Measurements from ENCODE around the gene UTS2R. TPM values are rescaled to one million over a fixed set of nuclear protein-coding genes. Genes with fewer than 3 reads are reported as not detected.

UTS2R gene
- total RNA-seq, 1 donor from 2014 or later, result not detected

DNA sequence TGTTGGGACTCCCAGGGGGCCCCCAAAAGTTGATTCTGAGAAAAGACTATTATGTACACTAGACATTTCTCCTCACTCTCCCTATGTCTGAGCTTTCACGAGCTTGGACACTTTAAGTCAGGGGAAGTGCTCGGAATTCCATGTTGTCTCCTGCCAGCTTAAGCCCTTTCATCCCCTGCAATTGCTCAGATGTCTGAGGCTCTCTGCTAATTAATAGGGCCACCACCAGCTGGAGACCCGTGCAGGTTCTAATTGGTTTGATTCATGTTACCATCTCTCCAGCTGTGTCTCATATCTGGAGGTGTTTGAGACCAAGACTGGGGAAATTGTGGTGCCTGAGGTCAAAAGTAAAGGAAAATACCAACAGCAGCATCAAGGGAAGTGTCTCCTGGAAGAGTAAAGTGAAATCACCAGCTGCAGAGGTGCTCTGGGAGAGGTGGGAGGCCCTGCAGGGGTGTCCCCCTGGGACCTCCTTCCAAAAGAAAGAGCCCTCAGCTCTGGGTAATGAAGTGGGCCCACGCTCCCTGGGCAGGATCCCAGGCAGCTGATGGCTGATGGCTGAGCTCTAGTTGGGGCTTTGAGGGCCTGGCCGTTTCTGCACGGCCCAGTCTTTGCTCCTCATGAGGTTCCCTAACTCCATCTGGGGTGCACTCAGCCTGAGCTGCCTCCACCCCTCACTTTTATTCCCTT, 5.8 kb upstream of the UTS2R start:
- Histone ChIP-seq H3K4me3 (ENCODE audit: low read depth, low read length) (no peak overlapping the region), H3K27me3 (ENCODE audit: control insufficient read depth, insufficient read depth, low read length) (peaks cover 11% of the 10 kb centered on the region), H3K36me3 (ENCODE audit: control insufficient read depth, insufficient read depth, low read length) (no peaks in the 10 kb centered on the region)
- no peak for FAIRE-seq
- DNase-seq (ENCODE audit: low read depth), result no peak
- TF ChIP-seq, protein P1, sequence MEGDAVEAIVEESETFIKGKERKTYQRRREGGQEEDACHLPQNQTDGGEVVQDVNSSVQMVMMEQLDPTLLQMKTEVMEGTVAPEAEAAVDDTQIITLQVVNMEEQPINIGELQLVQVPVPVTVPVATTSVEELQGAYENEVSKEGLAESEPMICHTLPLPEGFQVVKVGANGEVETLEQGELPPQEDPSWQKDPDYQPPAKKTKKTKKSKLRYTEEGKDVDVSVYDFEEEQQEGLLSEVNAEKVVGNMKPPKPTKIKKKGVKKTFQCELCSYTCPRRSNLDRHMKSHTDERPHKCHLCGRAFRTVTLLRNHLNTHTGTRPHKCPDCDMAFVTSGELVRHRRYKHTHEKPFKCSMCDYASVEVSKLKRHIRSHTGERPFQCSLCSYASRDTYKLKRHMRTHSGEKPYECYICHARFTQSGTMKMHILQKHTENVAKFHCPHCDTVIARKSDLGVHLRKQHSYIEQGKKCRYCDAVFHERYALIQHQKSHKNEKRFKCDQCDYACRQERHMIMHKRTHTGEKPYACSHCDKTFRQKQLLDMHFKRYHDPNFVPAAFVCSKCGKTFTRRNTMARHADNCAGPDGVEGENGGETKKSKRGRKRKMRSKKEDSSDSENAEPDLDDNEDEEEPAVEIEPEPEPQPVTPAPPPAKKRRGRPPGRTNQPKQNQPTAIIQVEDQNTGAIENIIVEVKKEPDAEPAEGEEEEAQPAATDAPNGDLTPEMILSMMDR (IDR thresholded peaks at IDR 0.05; ENCODE audit: insufficient read depth, low read length, severe bottlenecking), result no peak

DNA sequence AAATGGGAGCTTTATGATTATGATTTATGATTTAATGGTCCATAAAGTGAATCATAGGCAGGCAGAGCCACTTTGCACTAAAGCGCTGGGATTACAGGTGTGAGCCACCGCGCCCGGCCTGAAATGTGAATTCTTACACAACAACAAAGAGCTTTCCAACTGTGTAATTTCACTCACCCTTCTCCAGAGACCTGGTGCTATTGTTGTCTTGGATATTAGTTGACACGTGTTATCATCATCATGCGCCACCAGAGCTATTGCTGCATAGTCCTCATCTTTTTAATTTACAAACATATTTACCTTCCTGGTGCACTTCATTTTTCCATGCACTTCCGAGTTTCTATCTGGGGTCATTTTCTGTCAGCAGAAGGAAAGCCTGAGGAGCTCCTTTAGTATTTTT, 4.8 kb upstream of the UTS2R start:
- H3K27me3 ChIP-seq (ENCODE audit: control insufficient read depth, insufficient read depth, low read length), result peaks cover 12% of the 10 kb centered on the region
- FAIRE-seq (no peak), DNase-seq (ENCODE audit: low read depth) (no peak)
- H3K36me3 ChIP-seq (ENCODE audit: control insufficient read depth, insufficient read depth, low read length), result no peaks in the 10 kb centered on the region
- TF ChIP-seq, protein P1 (IDR thresholded peaks at IDR 0.05; ENCODE audit: insufficient read depth, low read length, severe bottlenecking), result no peak
- no peak overlapping the region for H3K4me3 ChIP-seq (ENCODE audit: low read depth, low read length)

DNA sequence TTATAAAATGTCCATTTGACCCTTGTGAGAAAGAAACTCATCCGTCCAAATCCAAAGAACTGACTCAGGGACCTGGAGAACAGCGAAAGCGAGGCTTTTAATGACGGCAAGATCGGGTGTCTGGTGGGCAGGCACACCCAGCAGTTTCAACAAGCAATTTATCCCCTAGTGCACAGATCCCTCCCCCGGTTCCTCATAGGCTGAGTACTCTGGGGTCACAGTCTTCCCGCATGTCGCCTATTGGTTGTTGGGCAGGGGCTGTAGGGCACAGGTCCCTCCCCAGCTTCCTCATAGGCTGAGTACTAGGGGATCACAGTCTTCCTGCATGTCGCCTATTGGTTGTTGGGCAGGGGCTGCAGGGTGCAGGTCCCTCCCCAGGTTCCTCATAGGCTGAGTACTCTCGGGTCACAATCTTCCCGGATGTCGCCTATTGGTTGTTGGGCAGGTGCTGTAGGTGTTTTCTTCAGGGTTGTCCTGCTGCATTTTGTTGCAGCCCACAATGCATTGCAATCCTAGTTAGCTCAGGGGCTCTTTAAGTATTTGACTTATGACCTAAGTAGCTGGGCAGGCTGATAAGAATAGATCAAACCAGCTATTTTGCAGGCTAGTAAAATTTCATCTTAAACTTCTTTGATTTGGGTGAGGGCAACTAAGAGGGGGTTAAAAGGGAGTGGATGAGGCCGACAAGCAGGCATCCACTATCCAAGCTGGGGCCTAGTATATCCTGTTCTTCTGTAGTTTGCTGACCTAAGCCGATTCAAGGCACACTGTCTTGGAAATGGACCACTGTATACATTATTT, 3.6 kb upstream of the UTS2R start:
- FAIRE-seq, result no peak
- Histone ChIP-seq H3K36me3 (ENCODE audit: control insufficient read depth, insufficient read depth, low read length) (no peaks in the 10 kb centered on the region), H3K4me3 (ENCODE audit: low read depth, low read length) (no peak overlapping the region), H3K27me3 (ENCODE audit: control insufficient read depth, insufficient read depth, low read length) (peaks cover 19% of the 10 kb centered on the region)
- no peak for DNase-seq (ENCODE audit: low read depth)
- TF ChIP-seq, protein P1 (IDR thresholded peaks at IDR 0.05; ENCODE audit: insufficient read depth, low read length, severe bottlenecking), result no peak

DNA sequence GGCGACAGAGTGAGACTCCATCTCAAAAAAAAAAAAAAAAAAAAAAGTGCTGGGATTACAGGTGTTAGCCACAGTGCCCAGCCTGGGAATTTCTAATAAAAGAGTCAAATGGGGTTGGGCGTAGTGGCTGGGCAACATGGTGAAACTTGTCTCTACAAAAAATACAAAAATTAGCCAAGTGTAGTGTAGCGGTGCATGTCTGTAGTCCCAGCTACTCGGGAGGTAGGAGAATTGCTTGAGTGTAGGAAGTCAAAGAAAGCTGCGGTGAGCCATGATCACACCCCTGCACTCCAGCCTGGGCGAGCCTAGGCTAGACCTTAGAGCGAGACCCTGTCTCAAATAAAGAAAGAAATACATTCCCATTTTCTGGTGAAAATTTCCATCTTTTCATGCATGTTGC, 2.4 kb upstream of the UTS2R start:
- Histone ChIP-seq H3K27me3 (ENCODE audit: control insufficient read depth, insufficient read depth, low read length) (peaks cover 21% of the 10 kb centered on the region), H3K36me3 (ENCODE audit: control insufficient read depth, insufficient read depth, low read length) (no peaks in the 10 kb centered on the region), H3K4me3 (ENCODE audit: low read depth, low read length) (no peak overlapping the region)
- TF ChIP-seq, protein P1 (IDR thresholded peaks at IDR 0.05; ENCODE audit: insufficient read depth, low read length, severe bottlenecking), result no peak
- no peak for DNase-seq (ENCODE audit: low read depth)
- no peak for FAIRE-seq

DNA sequence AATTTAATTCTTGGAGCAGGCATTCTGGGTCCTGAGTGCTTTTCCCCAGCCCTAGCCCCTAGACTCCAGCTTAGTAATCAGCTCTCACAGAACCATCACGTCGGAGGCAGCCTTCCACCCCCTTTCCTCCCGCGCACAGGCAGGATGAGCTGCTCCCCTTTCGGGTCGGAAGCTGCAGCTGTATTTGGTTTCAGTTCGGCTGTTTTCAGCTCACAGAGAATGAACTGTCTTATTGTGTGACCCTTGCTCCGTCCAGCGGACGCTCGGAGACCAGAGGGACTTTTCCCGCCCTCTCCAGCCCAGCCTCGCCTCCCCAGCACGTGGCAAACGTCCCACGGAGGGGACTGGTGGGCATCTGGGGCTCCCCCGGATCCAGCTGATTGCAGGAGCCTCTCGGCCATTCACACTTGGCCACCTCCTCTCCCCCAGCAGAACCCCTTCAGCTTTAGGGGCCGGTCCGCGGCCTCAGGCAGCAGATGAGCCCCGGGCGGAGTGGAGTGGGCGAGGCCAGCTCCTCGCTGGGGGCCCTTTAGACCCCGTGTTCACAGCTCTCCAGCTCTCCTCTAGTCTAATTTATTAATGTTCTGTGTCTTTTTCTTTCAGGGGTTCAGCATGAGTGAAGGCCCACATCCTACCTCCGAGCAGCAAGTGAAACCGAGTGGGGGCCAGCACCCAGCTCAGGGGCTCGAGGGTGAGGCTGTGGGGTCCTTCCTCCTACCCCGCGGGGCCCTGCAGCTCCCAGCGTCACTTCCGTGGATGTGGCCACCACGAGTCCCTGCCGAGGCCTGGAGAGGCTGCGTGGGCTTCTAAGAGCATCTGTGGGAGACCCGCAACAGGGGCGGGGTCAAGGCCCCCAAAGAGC, 863 bp upstream of the UTS2R start:
- DNase-seq (ENCODE audit: low read depth), result no peak
- Histone ChIP-seq H3K36me3 (ENCODE audit: control insufficient read depth, insufficient read depth, low read length) (no peaks in the 10 kb centered on the region), H3K27me3 (ENCODE audit: control insufficient read depth, insufficient read depth, low read length) (peaks cover 27% of the 10 kb centered on the region), H3K4me3 (ENCODE audit: low read depth, low read length) (no peak overlapping the region)
- TF ChIP-seq, protein P1 (IDR thresholded peaks at IDR 0.05; ENCODE audit: insufficient read depth, low read length, severe bottlenecking), result no peak
- FAIRE-seq, result no peak

Measured in bronchial epithelial cell (primary cell).